Sigmoid colon (tissue), 4 donors: ENCODE measurements around the gene ATRAID.

Experiments
- CTCF ChIP-seq, 4 experiments: fragments of 450-650 bp in 3 of 4; fragments of 200-600 bp in 1 of 4; IDR thresholded peaks; one replicate each; pipeline ENCODE4 v1.5.1; 2016 to 2019; ENCODE audit warnings: antibody characterized with exemption in 4 of 4, mild to moderate bottlenecking in 3 of 4, moderate library complexity in 2 of 4
- EP300 ChIP-seq, 4 donors: sonication (generic); formaldehyde crosslinking; IDR thresholded peaks; one replicate each; pipeline ENCODE4 v1.6.1; 2017; ENCODE audit warnings: antibody characterized with exemption in 4 of 4
- POLR2A ChIP-seq, 2 donors: fragments of 450-650 bp; IDR thresholded peaks; one replicate each; pipeline ENCODE4 v1.6.1; 2016; ENCODE audit warnings: antibody characterized with exemption in 2 of 2, mild to moderate bottlenecking in 2 of 2, moderate library complexity in 2 of 2
- POLR2AphosphoS5 ChIP-seq, 4 donors: sonication (generic); formaldehyde crosslinking; IDR thresholded peaks; one replicate each; pipeline ENCODE4 v1.6.1; 2017; ENCODE audit warnings: antibody characterized with exemption in 4 of 4

GRCh38 chr2:27174638-27175037, 37.2 kb upstream of the ATRAID start:
- TF ChIP-seq CTCF (IDR thresholded peaks at IDR 0.05), result no peak
- no peak for TF ChIP-seq POLR2A (IDR thresholded peaks at IDR 0.05)
- no peak for TF ChIP-seq EP300 (IDR thresholded peaks at IDR 0.05)
- no peak for TF ChIP-seq POLR2AphosphoS5 (IDR thresholded peaks at IDR 0.05)
